GM23248 (cell line): ENCODE measurements around the gene DAPK1. TPM values are rescaled to one million over a fixed set of nuclear protein-coding genes. Genes with fewer than 3 reads are reported as not detected.

ENCODE experiments used
- DNase-seq: peaks from one replicate; pipeline ENCODE4 v3.0.0-alpha.2; 2015
- H2AFZ ChIP-seq: fragments of 200-600 bp; sonication (generic); 2 replicates; pipeline ENCODE4 v1.6.1; 2016; ENCODE audit warnings: antibody characterized with exemption
- H3F3A ChIP-seq: fragments of 200-600 bp; sonication (generic); 2 replicates; pipeline ENCODE4 v1.6.1; 2016; ENCODE audit warnings: mild to moderate bottlenecking, antibody characterized with exemption, mixed run types; ENCODE audit not compliant: insufficient read depth
- H3K27ac ChIP-seq: fragments of 200-600 bp; sonication (generic); 2 replicates; pipeline ENCODE4 v1.5.1; 2016; ENCODE audit warnings: mild to moderate bottlenecking
- H3K27me3 ChIP-seq: fragments of 200-600 bp; sonication (generic); replicated peaks from 2 replicates; pipeline ENCODE4 v1.6.1; 2016; ENCODE audit warnings: mild to moderate bottlenecking; ENCODE audit not compliant: insufficient read depth
- H3K36me3 ChIP-seq: fragments of 200-600 bp; sonication (generic); 2 replicates; pipeline ENCODE4 v1.6.1; 2016; ENCODE audit warnings: low read depth, mild to moderate bottlenecking
- H3K4me1 ChIP-seq: fragments of 200-600 bp; sonication (generic); 2 replicates; pipeline ENCODE4 v1.6.1; 2016; ENCODE audit warnings: mild to moderate bottlenecking; ENCODE audit not compliant: insufficient read depth
- H3K4me2 ChIP-seq: fragments of 200-600 bp; sonication (generic); one replicate; pipeline ENCODE4 v1.6.1; 2016; ENCODE audit warnings: mild to moderate bottlenecking; ENCODE audit not compliant: unreplicated experiment
- H3K4me3 ChIP-seq: fragments of 200-600 bp; sonication (generic); 2 replicates; pipeline ENCODE4 v1.5.1; 2016; ENCODE audit warnings: mild to moderate bottlenecking
- H3K79me2 ChIP-seq: fragments of 200-600 bp; sonication (generic); 2 replicates; pipeline ENCODE4 v1.6.1; 2016; ENCODE audit warnings: mild to moderate bottlenecking; ENCODE audit not compliant: insufficient read depth
- H3K9ac ChIP-seq: fragments of 200-600 bp; sonication (generic); 2 replicates; pipeline ENCODE4 v1.6.1; 2016; ENCODE audit warnings: mild to moderate bottlenecking
- H3K9me2 ChIP-seq: fragments of 200-600 bp; sonication (generic); 2 replicates; pipeline ENCODE4 v1.6.1; 2016; ENCODE audit warnings: mixed run types, mild to moderate bottlenecking, moderate library complexity; ENCODE audit not compliant: insufficient read depth
- H3K9me3 ChIP-seq: fragments of 200-600 bp; sonication (generic); one replicate; pipeline ENCODE4 v1.6.1; 2017; ENCODE audit warnings: low read depth
- H4K20me1 ChIP-seq: fragments of 200-600 bp; sonication (generic); 2 replicates; pipeline ENCODE4 v1.6.0; 2016; ENCODE audit not compliant: insufficient read depth
- EZH2 ChIP-seq: fragments of 200-600 bp; sonication (generic); IDR thresholded peaks from 2 replicates; pipeline ENCODE4 v1.6.1; 2018; ENCODE audit warnings: antibody characterized with exemption, mild to moderate bottlenecking; ENCODE audit not compliant: insufficient read depth, poor library complexity, severe bottlenecking
- EZH2phosphoT487 ChIP-seq: fragments of 200-600 bp; sonication (generic); IDR thresholded peaks from 2 replicates; pipeline ENCODE4 v1.6.1; 2018; ENCODE audit warnings: antibody characterized with exemption, moderate library complexity, mild to moderate bottlenecking, low read depth; ENCODE audit not compliant: insufficient read depth
- WGBS, 2 experiments: methylation state at CpG; one replicate each; pipeline ENCODE4 v1.1.6; 2015 to 2017; ENCODE audit warnings: low lambda C conversion rate in 2 of 2, low coverage in 1 of 2; ENCODE audit errors: missing lambda C conversion rate in 2 of 2; 5-methylcytosine and 5-hydroxymethylcytosine counted together
- in situ Hi-C: fragments of 300-500 bp; cut with MboI; formaldehyde crosslinking; loops from 2 replicates; pipeline ENCODE4 v1.15.0; 2020
- polyA plus RNA-seq: library from polyadenylated mRNA; unstranded; fragments of >200 nt; fragmentation: Nextera tagmentation; extraction: Ambion mirVana; gene quantifications from 2 replicates; pipeline ENCODE4 v1.2.1, GENCODE V29; 2016
- total RNA-seq: library from RNA; depleted of rRNA; stranded (reverse); fragments of >200 nt; shearing (Covaris generic); gene quantifications from 2 replicates; pipeline ENCODE4 v1.2.3, GENCODE V29; 2014

The DAPK1 gene
- total and polyA plus RNA-seq, 2 experiments from 2014 or later: 1.6 to 1.9 TPM

- H3K27ac ChIP-seq: no peak overlapping the region
- no peak overlapping the region for H3K4me2 ChIP-seq
Observed at GRCh38 chr9:87479801-87480201, 17.9 kb upstream of the DAPK1 start.

GRCh38 chr9:87481890-87482855 is 15.5 kb upstream of the DAPK1 start:
- Histone ChIP-seq H3K9me2 (no peaks in the 10 kb centered on the region), H3K27me3 (no peaks in the 10 kb centered on the region; the same call in 1 of the 2 replicates), H3K9me3 (no peaks in the 10 kb centered on the region), H3K4me3 (no peak overlapping the region), H3F3A (no peaks in the 10 kb centered on the region), H3K27ac (no peak overlapping the region), H3K79me2 (no peaks in the 10 kb centered on the region), H3K36me3 (no peaks in the 10 kb centered on the region), H2AFZ (no peak overlapping the region), H4K20me1 (no peaks in the 10 kb centered on the region), H3K4me1 (no peaks in the 10 kb centered on the region), H3K4me2 (no peak overlapping the region), H3K9ac (no peak overlapping the region)
- TF ChIP-seq EZH2phosphoT487 (no peak), EZH2 (no peak)
- 45 to 51% methylated on average over 4 of the region's 4 CpGs for WGBS, 2 experiments
- DNase-seq: no peak
- in situ Hi-C loops: no loop called here

More at GRCh38 chr9:87479801-87480201, 17.9 kb upstream of the DAPK1 start:
- Histone ChIP-seq H3K9ac (no peak overlapping the region), H2AFZ (no peak overlapping the region), H3K4me3 (no peak overlapping the region), H3K9me3 (no peaks in the 10 kb centered on the region), H3K79me2 (no peaks in the 10 kb centered on the region), H3K4me1 (no peaks in the 10 kb centered on the region), H3F3A (no peaks in the 10 kb centered on the region), H3K27me3 (no peaks in the 10 kb centered on the region; the same call in 1 of the 2 replicates), H4K20me1 (no peaks in the 10 kb centered on the region), H3K9me2 (no peaks in the 10 kb centered on the region), H3K36me3 (no peaks in the 10 kb centered on the region)
- TF ChIP-seq EZH2: no peak
- no peak for TF ChIP-seq EZH2phosphoT487
- 61 to 65% methylated on average over 4 of the region's 4 CpGs for WGBS, 2 experiments
- DNase-seq: no peak
- in situ Hi-C loops: no loop called here

- Histone ChIP-seq H2AFZ (no peak overlapping the region), H3K4me2 (no peak overlapping the region), H3K9me2 (no peaks in the 10 kb centered on the region), H3K4me3 (no peak overlapping the region), H3K79me2 (no peaks in the 10 kb centered on the region), H3K4me1 (no peaks in the 10 kb centered on the region), H4K20me1 (no peaks in the 10 kb centered on the region), H3F3A (no peaks in the 10 kb centered on the region), H3K9ac (no peak overlapping the region), H3K27me3 (peaks cover 9% of the 10 kb centered on the region), H3K36me3 (no peaks in the 10 kb centered on the region), H3K9me3 (no peaks in the 10 kb centered on the region), H3K27ac (no peak overlapping the region)
- in situ Hi-C loops: no loop called here
- no peak for DNase-seq
- no peak for TF ChIP-seq EZH2
- TF ChIP-seq EZH2phosphoT487: no peak
Observed at GRCh38 chr9:87490225-87490624, 7.4 kb upstream of the DAPK1 start.

GRCh38 chr9:87490907-87491306 is 6.8 kb upstream of the DAPK1 start:
- Histone ChIP-seq H4K20me1 (no peaks in the 10 kb centered on the region), H3K27me3 (peaks cover 16% of the 10 kb centered on the region), H3K79me2 (no peaks in the 10 kb centered on the region), H3K9me2 (no peaks in the 10 kb centered on the region), H3K9ac (no peak overlapping the region), H3K4me2 (no peak overlapping the region), H3K4me1 (no peaks in the 10 kb centered on the region), H3K36me3 (no peaks in the 10 kb centered on the region), H3K9me3 (no peaks in the 10 kb centered on the region), H2AFZ (no peak overlapping the region), H3K4me3 (no peak overlapping the region), H3F3A (no peaks in the 10 kb centered on the region), H3K27ac (no peak overlapping the region)
- in situ Hi-C loops: no loop called here
- no peak for DNase-seq
- TF ChIP-seq EZH2: no peak
- no peak for TF ChIP-seq EZH2phosphoT487
